B cell (primary cell): ENCODE results near the gene UFSP1. TPM values are rescaled to one million over a fixed set of nuclear protein-coding genes. Genes with fewer than 3 reads are reported as not detected.

ENCODE experiments used
- ATAC-seq: fragments of 200-7000 bp; cut with Tn5 transposase; one replicate; pipeline ENCODE4 v1.10.0; 2021; ENCODE audit warnings: low read depth, mild to moderate bottlenecking, moderate number of reproducible peaks, moderate library complexity
- CTCF ChIA-PET: fragments of 350-600 bp; sonication (Branson Sonifier 250); formaldehyde crosslinking; loops from one replicate; lab custom pipeline; 2021; ENCODE audit warnings: antibody characterized with exemption, inconsistent platforms; lab: Charles Lee
- POLR2A ChIA-PET: fragments of 350-600 bp; sonication (Branson Sonifier 250); formaldehyde crosslinking; loops from one replicate; lab custom pipeline; 2021; ENCODE audit warnings: antibody characterized with exemption; lab: Charles Lee
- DNase-seq: peaks from one replicate; pipeline ENCODE4 v3.0.0; 2013
- H2AFZ ChIP-seq: 2 replicates; pipeline ENCODE4 v1.6.1; 2012; ENCODE audit warnings: mild to moderate bottlenecking, low read depth, low read length; ENCODE audit not compliant: insufficient read depth, poor library complexity, severe bottlenecking
- H3K27ac ChIP-seq, 2 donors: 1 replicate in 1 of 2; 2 replicates in 1 of 2; pipeline ENCODE4 v1.5.1; 2012 to 2013; ENCODE audit warnings: low read length in 2 of 2, mild to moderate bottlenecking in 2 of 2, moderate library complexity in 1 of 2
- H3K27me3 ChIP-seq, 4 experiments: fragments of 200-600 bp in 1 of 4; sonication (generic) in 1 of 4; replicated peaks in 1 of 4; 1 replicate in 2 of 4; 2 replicates in 2 of 4; pipeline versions ENCODE4 v1.6.1 to v1.7.0; 2013 to 2016; ENCODE audit warnings: low read length in 3 of 4, mild to moderate bottlenecking in 2 of 4, mixed read lengths in 1 of 4, moderate library complexity in 1 of 4; ENCODE audit not compliant: insufficient read depth in 4 of 4, control insufficient read depth in 3 of 4; ENCODE audit errors: control extremely low read depth in 1 of 4
- H3K36me3 ChIP-seq, 2 experiments: replicated peaks in 1 of 2; 1 replicate in 1 of 2; 2 replicates in 1 of 2; pipeline versions ENCODE4 v1.6.1 to v1.7.1; 2013; ENCODE audit warnings: low read length in 1 of 2; ENCODE audit not compliant: insufficient read depth in 2 of 2, control insufficient read depth in 1 of 2; ENCODE audit errors: control extremely low read depth in 1 of 2, extremely low read depth in 1 of 2
- H3K4me1 ChIP-seq, 2 donors: fragments of 200-600 bp in 1 of 2; sonication (generic) in 1 of 2; 1 replicate in 1 of 2; 2 replicates in 1 of 2; pipeline versions ENCODE4 v1.5.1 to v1.6.1; 2013 to 2017; ENCODE audit warnings: low read length in 2 of 2; ENCODE audit not compliant: control insufficient read depth in 2 of 2, insufficient read depth in 2 of 2
- H3K4me2 ChIP-seq: replicated peaks from 2 replicates; pipeline ENCODE3; 2012; ENCODE audit warnings: mild to moderate bottlenecking, low read depth, low read length; ENCODE audit not compliant: poor library complexity, severe bottlenecking
- H3K4me3 ChIP-seq, 5 experiments: fragments of 200-600 bp in 1 of 5; sonication (generic) in 1 of 5; 1 replicate in 3 of 5; 2 replicates in 2 of 5; pipeline versions ENCODE4 v1.5.1 to v1.7.0; 2011 to 2016; ENCODE audit warnings: low read length in 4 of 5, mild to moderate bottlenecking in 4 of 5, low read depth in 2 of 5, control low read depth in 1 of 5, moderate library complexity in 1 of 5; ENCODE audit not compliant: insufficient read depth in 1 of 5; ENCODE audit errors: control extremely low read depth in 1 of 5, extremely low read depth in 1 of 5
- H3K79me2 ChIP-seq: fragments of 200-600 bp; sonication (generic); one replicate; pipeline ENCODE4 v1.6.0; 2016; ENCODE audit warnings: low read length; ENCODE audit not compliant: control insufficient read depth, insufficient read depth
- H3K9ac ChIP-seq: fragments of 200-600 bp; sonication (generic); 2 replicates; pipeline ENCODE4 v1.6.1; 2017; ENCODE audit warnings: mild to moderate bottlenecking, low read length, moderate library complexity
- H3K9me3 ChIP-seq, 3 donors: one replicate each; pipeline versions ENCODE4 v1.6.1 to v1.7.1; 2013; ENCODE audit warnings: low read length in 2 of 3; ENCODE audit not compliant: control insufficient read depth in 2 of 3, insufficient read depth in 1 of 3; ENCODE audit errors: control extremely low read depth in 1 of 3
- H4K20me1 ChIP-seq: 2 replicates; pipeline ENCODE4 v1.6.0; 2012; ENCODE audit warnings: mild to moderate bottlenecking, low read length; ENCODE audit not compliant: insufficient read depth, control insufficient read depth, poor library complexity, severe bottlenecking
- H3K27ac Mint-ChIP-seq: one replicate; pipeline ENCODE4 v1.8.0; 2021; ENCODE audit warnings: mixed read lengths
- H3K27me3 Mint-ChIP-seq: one replicate; pipeline ENCODE4 v1.8.0; 2021; ENCODE audit warnings: mixed read lengths
- H3K4me1 Mint-ChIP-seq: one replicate; pipeline ENCODE4 v1.8.0; 2021; ENCODE audit warnings: mixed read lengths
- H3K4me3 Mint-ChIP-seq: one replicate; pipeline ENCODE4 v1.8.0; 2021; ENCODE audit warnings: mixed read lengths
- H3K9me3 Mint-ChIP-seq: one replicate; pipeline ENCODE4 v1.8.0; 2022; ENCODE audit warnings: mixed read lengths; ENCODE audit not compliant: insufficient read depth
- EZH2 ChIP-seq: IDR thresholded peaks from 2 replicates; pipeline ENCODE4 v1.6.1; 2012; ENCODE audit warnings: borderline replicate concordance, low read depth, mild to moderate bottlenecking, moderate library complexity, low read length; ENCODE audit not compliant: insufficient read depth, poor library complexity, severe bottlenecking
- WGBS: methylation state at CpG from one replicate; pipeline ENCODE4 v1.1.5; 2013; ENCODE audit warnings: missing lambda C conversion rate; ENCODE audit not compliant: insufficient coverage; 5-methylcytosine and 5-hydroxymethylcytosine counted together
- intact Hi-C: fragments of 100-400 bp; cut with micrococcal nuclease; formaldehyde crosslinking; loops from one replicate; pipeline ENCODE4 v1.10.0; 2022
- polyA plus RNA-seq: library from polyadenylated mRNA; depleted of rRNA; stranded (reverse); fragments of >200 nt; gene quantifications from 2 replicates; pipeline ENCODE4 v1.2.3, GENCODE V29; 2012
- total RNA-seq, 2 donors: library from RNA; stranded (reverse); fragments of 120-200 nt in 1 of 2; gene quantifications; 1 replicate in 1 of 2; 2 replicates in 1 of 2; pipeline versions ENCODE4 v1.2.3 to v1.2.4, GENCODE V29; 2013 to 2022
- TF ChIP-seq, protein P1 (sequence below): fragments of 200-600 bp; IDR thresholded peaks from one replicate; pipeline ENCODE4 v1.8.0; 2022; ENCODE audit warnings: antibody characterized with exemption, mild to moderate bottlenecking

The UFSP1 gene
- total and polyA plus RNA-seq, 2 donors (not counting 1 experiment from before 2014, with no cell fraction given) = 3.6 to 4.3 TPM

DNA sequence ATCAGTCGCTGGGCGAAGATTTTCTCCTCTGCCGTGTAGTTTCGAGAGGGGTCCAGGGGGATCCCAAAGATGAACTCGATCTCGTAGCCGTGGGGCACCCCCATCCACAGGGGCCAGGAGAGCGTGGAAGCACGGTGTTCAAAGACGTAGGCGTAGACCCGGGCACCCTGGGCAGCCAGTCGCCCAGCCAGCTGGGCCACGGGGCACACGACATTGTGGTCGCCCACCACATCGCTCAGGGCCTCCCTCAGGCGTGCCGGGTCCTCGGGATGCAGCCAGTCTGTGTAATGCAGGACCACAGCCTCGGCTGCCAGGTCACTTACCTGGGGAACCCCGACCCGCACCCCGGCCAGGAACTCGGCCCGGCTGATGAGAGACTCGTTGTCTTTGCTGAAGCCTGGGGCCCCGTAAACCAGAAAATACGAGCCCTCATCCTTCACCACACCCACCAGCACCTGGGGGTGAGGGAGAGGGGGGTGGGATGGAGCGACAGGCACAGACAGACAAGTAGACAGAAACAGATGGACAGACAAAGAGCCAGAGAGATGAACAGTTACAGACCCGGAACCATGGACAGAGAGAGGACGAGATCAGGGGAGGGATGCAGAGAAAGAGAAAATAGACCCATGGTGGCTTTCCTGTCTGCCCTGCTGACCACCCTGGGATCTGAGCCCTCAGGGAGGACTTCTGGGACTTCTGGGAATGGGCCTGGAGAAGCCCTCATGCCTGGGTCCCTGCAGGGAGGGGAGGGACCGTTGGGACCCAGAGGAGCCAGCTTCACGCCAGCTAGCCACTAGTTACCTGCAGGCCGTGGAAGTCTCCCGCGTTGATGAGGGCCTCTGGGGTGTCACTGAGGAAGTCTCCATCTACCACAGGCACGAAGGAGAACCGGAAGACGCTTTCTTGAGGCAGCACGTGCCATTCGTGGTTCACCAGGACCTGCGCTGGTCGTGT lies 3.1 kb upstream of the UFSP1 start:
- Mint-ChIP-seq H3K4me3 (peak overlapping the region; percentile 64), H3K27ac (no peak overlapping the region), H3K4me1 (peaks cover 36% of the 10 kb centered on the region), H3K9me3 (no peaks in the 10 kb centered on the region), H3K27me3 (peaks cover 29% of the 10 kb centered on the region)
- H2AFZ ChIP-seq = no peak overlapping the region
- peaks cover 48 to 51% of the 10 kb centered on the region in 2 donors for H3K4me1 ChIP-seq
- H3K4me3 ChIP-seq = no peak overlapping the region
- peaks cover 14% of the 10 kb centered on the region for H4K20me1 ChIP-seq
- peaks cover 0 to 5% of the 10 kb centered on the region in 2 experiments for H3K36me3 ChIP-seq
- H3K9ac ChIP-seq = no peak overlapping the region
- no peak for TF ChIP-seq EZH2
- TF ChIP-seq, protein P1, sequence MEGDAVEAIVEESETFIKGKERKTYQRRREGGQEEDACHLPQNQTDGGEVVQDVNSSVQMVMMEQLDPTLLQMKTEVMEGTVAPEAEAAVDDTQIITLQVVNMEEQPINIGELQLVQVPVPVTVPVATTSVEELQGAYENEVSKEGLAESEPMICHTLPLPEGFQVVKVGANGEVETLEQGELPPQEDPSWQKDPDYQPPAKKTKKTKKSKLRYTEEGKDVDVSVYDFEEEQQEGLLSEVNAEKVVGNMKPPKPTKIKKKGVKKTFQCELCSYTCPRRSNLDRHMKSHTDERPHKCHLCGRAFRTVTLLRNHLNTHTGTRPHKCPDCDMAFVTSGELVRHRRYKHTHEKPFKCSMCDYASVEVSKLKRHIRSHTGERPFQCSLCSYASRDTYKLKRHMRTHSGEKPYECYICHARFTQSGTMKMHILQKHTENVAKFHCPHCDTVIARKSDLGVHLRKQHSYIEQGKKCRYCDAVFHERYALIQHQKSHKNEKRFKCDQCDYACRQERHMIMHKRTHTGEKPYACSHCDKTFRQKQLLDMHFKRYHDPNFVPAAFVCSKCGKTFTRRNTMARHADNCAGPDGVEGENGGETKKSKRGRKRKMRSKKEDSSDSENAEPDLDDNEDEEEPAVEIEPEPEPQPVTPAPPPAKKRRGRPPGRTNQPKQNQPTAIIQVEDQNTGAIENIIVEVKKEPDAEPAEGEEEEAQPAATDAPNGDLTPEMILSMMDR = no peak
- intact Hi-C loops = loop anchor here (10.0 kb wide), 1 partner anchor 252 kb away; no protein-coding TSS in a partner anchor
- DNase-seq = no peak
- H3K27ac ChIP-seq = no peak overlapping the region
- WGBS = 86% methylated on average over 36 of the region's 44 CpGs
- no peak for ATAC-seq
- no peak overlapping the region for H3K4me2 ChIP-seq
- peaks cover 14% of the 10 kb centered on the region for H3K79me2 ChIP-seq
- peaks cover 0 to 18% (median 0%) of the 10 kb centered on the region in 3 donors for H3K9me3 ChIP-seq
- ChIA-PET POLR2A (no interaction called here), CTCF (interaction anchor here (1.0 kb wide), 1 partner anchor 168 kb away, joined by 4 read pairs; no protein-coding TSS in a partner anchor)
- H3K27me3 ChIP-seq = peaks cover 0 to 68% (median 23%) of the 10 kb centered on the region in 4 experiments
